Measurements from ENCODE around the gene P2RX3.

The P2RX3 gene

DNA sequence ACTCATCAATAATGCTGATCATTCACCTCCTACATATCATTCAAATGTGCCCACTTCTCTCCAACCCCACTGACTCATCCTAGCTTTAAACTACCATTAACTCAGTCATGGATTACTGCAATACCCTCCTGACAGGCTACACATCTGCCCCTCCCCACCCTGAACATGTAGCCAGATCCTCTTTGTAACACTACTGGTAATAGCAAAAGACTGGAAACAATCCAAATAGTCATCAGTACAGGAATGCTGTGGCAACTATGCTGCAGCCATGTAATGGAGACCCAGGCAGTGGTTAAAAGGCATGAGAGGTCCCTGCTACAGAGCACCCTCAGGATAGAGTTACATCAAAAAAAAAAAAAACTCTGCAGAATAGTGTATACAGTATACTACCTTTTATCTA is 72.1 kb downstream of the P2RX3 start:
- TF ChIP-seq, protein P1, sequence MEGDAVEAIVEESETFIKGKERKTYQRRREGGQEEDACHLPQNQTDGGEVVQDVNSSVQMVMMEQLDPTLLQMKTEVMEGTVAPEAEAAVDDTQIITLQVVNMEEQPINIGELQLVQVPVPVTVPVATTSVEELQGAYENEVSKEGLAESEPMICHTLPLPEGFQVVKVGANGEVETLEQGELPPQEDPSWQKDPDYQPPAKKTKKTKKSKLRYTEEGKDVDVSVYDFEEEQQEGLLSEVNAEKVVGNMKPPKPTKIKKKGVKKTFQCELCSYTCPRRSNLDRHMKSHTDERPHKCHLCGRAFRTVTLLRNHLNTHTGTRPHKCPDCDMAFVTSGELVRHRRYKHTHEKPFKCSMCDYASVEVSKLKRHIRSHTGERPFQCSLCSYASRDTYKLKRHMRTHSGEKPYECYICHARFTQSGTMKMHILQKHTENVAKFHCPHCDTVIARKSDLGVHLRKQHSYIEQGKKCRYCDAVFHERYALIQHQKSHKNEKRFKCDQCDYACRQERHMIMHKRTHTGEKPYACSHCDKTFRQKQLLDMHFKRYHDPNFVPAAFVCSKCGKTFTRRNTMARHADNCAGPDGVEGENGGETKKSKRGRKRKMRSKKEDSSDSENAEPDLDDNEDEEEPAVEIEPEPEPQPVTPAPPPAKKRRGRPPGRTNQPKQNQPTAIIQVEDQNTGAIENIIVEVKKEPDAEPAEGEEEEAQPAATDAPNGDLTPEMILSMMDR (conservative IDR thresholded peaks at IDR 0.05; ENCODE audit: low read depth) = no peak

DNA sequence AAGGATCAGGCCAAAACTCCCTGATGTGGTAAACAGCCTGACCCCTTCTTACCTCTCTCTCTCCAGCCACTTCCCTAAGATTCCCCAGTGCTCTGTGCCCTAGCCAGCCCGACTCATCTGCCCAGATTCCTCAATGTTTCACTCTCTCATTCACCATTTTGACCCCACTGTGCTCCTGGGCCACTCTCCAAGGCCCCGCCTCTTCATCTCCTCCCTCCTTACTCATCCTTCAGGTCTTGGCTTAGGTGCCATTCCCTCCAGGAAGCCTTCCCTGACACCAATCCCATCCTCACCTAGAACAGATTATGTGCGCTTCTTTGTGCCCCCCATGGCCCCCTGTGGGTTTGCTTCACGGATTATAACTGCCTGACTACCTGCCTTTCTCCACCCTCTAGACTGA is 75.5 kb downstream of the P2RX3 start:
- POLR2A ChIA-PET (ENCODE audit: low non-redundant PET) = no interaction called here
- TF ChIP-seq, protein P1 (conservative IDR thresholded peaks at IDR 0.05; ENCODE audit: low read depth) = no peak
- no peak overlapping the region for H3K27ac ChIP-seq
- no peak for DNase-seq (ENCODE audit: low spot score)
- CTCF ChIA-PET = no interaction called here

More for the DNA sequence above, 72.1 kb downstream of the P2RX3 start:
- DNase-seq (ENCODE audit: low spot score) = no peak
- ChIA-PET CTCF (no interaction called here), POLR2A (ENCODE audit: low non-redundant PET) (no interaction called here)
- no peak overlapping the region for H3K27ac ChIP-seq

DNA sequence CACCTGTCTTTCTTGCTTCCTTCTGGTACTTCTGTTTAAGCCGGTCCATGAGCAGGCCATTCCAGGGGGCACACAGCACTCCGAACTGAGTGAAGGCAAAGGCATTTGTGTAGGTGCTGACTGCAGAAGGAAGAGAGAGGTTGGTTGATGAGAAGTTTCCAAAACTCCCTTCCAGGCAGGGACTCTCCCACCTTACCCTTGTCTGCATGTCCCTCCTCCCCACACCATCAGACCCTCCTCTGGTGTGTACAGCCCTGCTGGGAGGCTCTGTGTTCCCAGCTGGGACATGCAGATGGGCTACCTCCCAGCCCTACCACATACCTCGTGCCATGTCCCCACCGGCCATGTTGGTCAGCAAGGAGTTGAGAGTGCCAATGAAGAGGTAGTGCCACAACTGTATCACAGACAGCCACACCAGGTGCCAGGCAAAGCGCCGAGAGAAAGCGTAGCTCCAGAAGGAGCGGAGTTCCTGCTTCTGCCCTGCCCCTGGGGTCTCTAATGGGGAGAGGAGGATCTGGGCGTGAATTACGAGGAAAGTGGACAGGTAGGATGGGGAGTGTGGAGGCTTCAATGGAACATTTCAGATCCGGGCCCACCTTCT is 76.6 kb downstream of the P2RX3 start:
- DNase-seq (ENCODE audit: low spot score) = no peak
- CTCF ChIA-PET = no interaction called here
- POLR2A ChIA-PET (ENCODE audit: low non-redundant PET) = no interaction called here
- peak overlapping the region; percentile 35; the same call in 1 of the 2 replicates for H3K27ac ChIP-seq
- TF ChIP-seq, protein P1 (conservative IDR thresholded peaks at IDR 0.05; ENCODE audit: low read depth) = no peak

DNA sequence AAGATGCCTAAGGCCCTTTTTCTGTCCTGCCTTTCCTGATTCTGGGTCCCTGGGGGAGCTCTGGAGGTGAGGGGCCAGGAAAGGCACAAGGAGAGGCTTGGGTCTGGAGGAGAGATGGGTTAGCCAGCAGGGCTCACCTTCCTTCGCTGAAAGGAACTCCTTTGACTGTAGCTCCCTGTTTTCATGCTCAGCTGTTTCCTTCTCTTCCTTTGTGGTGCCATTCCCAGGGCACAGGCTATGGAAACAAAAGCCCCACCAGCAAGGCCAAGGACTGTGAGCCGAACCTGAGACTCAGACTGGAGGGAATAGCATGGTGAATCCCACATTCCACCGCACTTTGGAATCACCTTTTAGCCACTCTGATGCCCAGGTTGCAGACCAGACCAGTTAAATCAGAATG is 78.3 kb downstream of the P2RX3 start:
- H3K27ac ChIP-seq = peak overlapping the region; percentile 21; the same call in 1 of the 2 replicates
- TF ChIP-seq, protein P1 (conservative IDR thresholded peaks at IDR 0.05; ENCODE audit: low read depth) = no peak
- DNase-seq (ENCODE audit: low spot score) = no peak
- ChIA-PET POLR2A (ENCODE audit: low non-redundant PET) (no interaction called here), CTCF (interaction anchor here (0.5 kb wide), 1 partner anchor 42 kb away, joined by 4 read pairs; no protein-coding TSS in a partner anchor)

DNA sequence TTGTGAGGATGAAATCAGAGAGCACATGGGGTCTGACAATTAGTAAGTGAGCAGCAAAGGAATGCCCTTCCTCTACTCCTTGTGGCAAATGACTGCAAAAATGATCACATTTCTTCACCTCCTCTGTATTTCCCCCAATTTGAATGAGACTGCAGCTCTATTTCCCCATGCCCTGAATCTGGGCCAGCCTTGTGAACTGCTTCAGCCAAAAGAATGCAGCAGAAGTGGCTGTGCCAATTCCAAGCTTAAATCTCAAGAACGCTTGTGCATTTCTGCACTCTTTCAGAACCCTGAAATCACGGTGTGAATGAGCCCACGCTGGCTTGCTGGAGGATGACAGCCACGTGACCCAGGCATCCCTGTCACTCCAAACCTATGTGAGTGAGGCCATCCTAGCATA is 78.9 kb downstream of the P2RX3 start:
- TF ChIP-seq, protein P1 (conservative IDR thresholded peaks at IDR 0.05; ENCODE audit: low read depth) = no peak
- no peak overlapping the region for H3K27ac ChIP-seq
- ChIA-PET POLR2A (ENCODE audit: low non-redundant PET) (no interaction called here), CTCF (no interaction called here)
- no peak for DNase-seq (ENCODE audit: low spot score)

DNA sequence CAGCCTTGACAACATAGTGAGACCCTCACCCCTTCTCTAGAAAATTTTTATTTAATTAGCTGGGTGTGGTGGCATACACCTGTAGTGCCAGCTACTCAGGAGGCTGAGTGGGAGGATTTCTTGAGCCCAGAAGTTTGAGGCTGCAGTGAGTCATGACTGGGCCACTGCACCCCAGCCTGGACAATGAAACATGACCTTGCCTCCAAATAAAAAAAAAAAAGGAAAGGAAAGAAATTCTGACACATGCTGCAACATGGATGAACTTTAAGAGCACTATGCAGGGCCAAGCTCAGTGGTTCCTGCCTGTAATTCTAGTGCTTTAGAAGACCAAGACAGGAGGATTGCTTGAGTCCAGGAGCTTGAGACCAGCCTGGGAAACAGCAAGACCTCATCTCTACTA is 80.0 kb downstream of the P2RX3 start:
- TF ChIP-seq, protein P1 (conservative IDR thresholded peaks at IDR 0.05; ENCODE audit: low read depth) = no peak
- ChIA-PET CTCF (no interaction called here), POLR2A (ENCODE audit: low non-redundant PET) (no interaction called here)
- H3K27ac ChIP-seq = no peak overlapping the region
- DNase-seq (ENCODE audit: low spot score) = no peak
